Peyer's patch (tissue), 4 donors: ENCODE data around the gene NOB1.

Experiments
- POLR2A ChIP-seq, 2 donors: fragments of 450-650 bp; IDR thresholded peaks; one replicate each; pipeline ENCODE4 v1.5.1; 2017; ENCODE audit warnings: antibody characterized with exemption in 2 of 2, mild to moderate bottlenecking in 2 of 2, moderate library complexity in 2 of 2
- TF ChIP-seq, protein P1 (sequence below), 6 experiments: fragments of 450-650 bp in 4 of 6; fragments of 200-600 bp in 2 of 6; sonication (generic) in 1 of 6; IDR thresholded peaks; one replicate each; pipeline ENCODE4 v1.5.1; 2017 to 2019; ENCODE audit warnings: antibody characterized with exemption in 6 of 6, mild to moderate bottlenecking in 3 of 6, moderate library complexity in 1 of 6

DNA sequence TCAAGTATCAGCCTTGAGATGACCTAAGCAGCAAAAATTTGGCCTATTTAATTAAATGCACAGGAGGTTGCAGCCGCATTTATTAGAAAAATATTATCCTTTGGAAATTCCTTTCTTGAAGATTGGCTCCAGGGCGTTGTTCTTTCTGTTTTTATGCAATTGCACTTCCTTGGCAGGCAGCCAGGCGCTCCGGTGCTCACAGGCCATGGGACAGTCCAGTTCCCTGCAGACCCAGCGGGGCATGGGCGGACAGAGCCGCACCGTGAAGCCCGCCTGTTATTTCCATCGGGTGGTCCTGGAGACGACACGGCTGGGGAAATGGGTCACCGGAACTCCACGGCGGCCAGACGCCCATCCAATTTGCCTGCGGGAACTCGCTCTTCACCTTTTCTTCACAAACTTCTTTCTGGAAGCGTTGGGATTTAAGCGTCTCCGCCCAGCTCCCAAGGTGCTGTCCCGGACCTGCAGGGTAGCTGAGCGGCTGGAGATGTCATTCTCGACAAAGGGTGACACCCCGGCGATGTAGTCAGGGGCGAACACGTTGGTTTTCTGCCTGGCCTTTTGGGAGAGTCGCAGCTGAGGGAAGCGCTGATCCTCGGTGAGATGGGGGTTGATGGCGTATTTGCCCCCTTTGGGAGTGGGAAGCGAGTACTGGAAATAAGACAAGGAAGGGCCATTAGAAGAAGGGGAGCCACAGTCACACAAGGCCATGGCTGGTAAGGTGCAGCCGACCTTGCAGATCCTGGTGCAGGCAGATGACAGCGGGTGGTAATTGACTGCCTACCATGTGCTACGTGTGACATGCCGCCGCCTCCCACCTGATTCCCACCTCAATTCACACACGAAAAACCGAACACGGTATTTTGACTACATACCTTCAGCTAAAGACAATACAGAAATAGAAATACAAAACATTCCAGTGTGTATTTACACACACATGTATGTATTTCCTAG is 12.5 kb downstream of the NOB1 start:
- TF ChIP-seq POLR2A (IDR thresholded peaks at IDR 0.05) = no peak
- TF ChIP-seq, protein P1, sequence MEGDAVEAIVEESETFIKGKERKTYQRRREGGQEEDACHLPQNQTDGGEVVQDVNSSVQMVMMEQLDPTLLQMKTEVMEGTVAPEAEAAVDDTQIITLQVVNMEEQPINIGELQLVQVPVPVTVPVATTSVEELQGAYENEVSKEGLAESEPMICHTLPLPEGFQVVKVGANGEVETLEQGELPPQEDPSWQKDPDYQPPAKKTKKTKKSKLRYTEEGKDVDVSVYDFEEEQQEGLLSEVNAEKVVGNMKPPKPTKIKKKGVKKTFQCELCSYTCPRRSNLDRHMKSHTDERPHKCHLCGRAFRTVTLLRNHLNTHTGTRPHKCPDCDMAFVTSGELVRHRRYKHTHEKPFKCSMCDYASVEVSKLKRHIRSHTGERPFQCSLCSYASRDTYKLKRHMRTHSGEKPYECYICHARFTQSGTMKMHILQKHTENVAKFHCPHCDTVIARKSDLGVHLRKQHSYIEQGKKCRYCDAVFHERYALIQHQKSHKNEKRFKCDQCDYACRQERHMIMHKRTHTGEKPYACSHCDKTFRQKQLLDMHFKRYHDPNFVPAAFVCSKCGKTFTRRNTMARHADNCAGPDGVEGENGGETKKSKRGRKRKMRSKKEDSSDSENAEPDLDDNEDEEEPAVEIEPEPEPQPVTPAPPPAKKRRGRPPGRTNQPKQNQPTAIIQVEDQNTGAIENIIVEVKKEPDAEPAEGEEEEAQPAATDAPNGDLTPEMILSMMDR (IDR thresholded peaks at IDR 0.05) = peak in 2 of 6 experiments; percentile 24 to 32
